Melanocyte of skin (primary cell): ENCODE results near the gene SEC62. TPM values are rescaled to one million over a fixed set of nuclear protein-coding genes. Genes with fewer than 3 reads are reported as not detected.

ENCODE experiments used
- total RNA-seq, 2 donors: library from RNA; depleted of rRNA; stranded (reverse); fragments of >200 nt; gene quantifications; 2 replicates each; pipeline ENCODE4 v1.2.3, GENCODE V29; 2012

Gene SEC62, protein sequence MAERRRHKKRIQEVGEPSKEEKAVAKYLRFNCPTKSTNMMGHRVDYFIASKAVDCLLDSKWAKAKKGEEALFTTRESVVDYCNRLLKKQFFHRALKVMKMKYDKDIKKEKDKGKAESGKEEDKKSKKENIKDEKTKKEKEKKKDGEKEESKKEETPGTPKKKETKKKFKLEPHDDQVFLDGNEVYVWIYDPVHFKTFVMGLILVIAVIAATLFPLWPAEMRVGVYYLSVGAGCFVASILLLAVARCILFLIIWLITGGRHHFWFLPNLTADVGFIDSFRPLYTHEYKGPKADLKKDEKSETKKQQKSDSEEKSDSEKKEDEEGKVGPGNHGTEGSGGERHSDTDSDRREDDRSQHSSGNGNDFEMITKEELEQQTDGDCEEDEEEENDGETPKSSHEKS
- 10 to 100 TPM; 21.0 to 23.4 TPM for total RNA-seq

GRCh38 chr3:169966428-169966950 lies at the start of gene SEC62:
Gene SEC62 (plus strand): TSS chr3:169966807. CDS start chr3:169966823, 16 bp downstream.

GRCh38 chr3:170037463-170038433 lies 71.1 kb downstream of the SEC62 start, which contains the start of gene GPR160:
Gene GPR160 (plus strand): TSS chr3:170037995. CDS start chr3:170083973, 45,978 bp downstream.

Other genes starting within 250 kb of the SEC62 start
- 100 to 1,000 TPM; 722 to 737 TPM for gene TERC, start 201.7 kb upstream of the SEC62 start, total RNA-seq
- 1 to 10 TPM; 3.7 to 3.8 TPM for gene ACTRT3, start 197.2 kb upstream of the SEC62 start, total RNA-seq
- gene MYNN, start 193.4 kb upstream of the SEC62 start, total RNA-seq: 10 to 100 TPM; 13.8 to 16.0 TPM
- under 1 TPM; under 0.01 TPM for gene LRRIQ4, start 153.9 kb upstream of the SEC62 start, total RNA-seq
- gene LRRC34, start 153.9 kb upstream of the SEC62 start, total RNA-seq: 1 to 10 TPM; 5.2 to 8.7 TPM
- gene LRRC31, start 96.9 kb upstream of the SEC62 start, total RNA-seq: not detected
- not detected for gene SAMD7, start 55.2 kb upstream of the SEC62 start, total RNA-seq
- gene GPR160, start 71.2 kb downstream of the SEC62 start, total RNA-seq: 1 to 10 TPM in 1 of 2 donors, under 1 TPM in 1; 1.00 to 2.1 TPM
- gene PHC3, start 214.9 kb downstream of the SEC62 start, total RNA-seq: 10 to 100 TPM; 23.3 to 34.8 TPM